NT2/D1 (cell line): ENCODE results near the gene PPTC7.
"Not testable (repeated sequence)": the region's sequence is repeated elsewhere in the genome, so short reads cannot be mapped to it uniquely, and the experiment has no call there.

Experiments
- YY1 ChIP-seq: IDR thresholded peaks from 2 replicates; pipeline ENCODE4 v1.6.1; 2011; ENCODE audit not compliant: insufficient read length, insufficient read depth
- ZNF274 ChIP-seq: IDR thresholded peaks from 2 replicates; pipeline ENCODE4 v1.6.1; 2011; ENCODE audit warnings: mild to moderate bottlenecking, low read depth, low read length

- TF ChIP-seq ZNF274, YY1: not testable (repeated sequence)
Observed at GRCh38 chr12:110558945-110559344, 24.2 kb downstream of the PPTC7 start.
